Measurements from ENCODE around the gene MGST2. TPM values are rescaled to one million over a fixed set of nuclear protein-coding genes. Genes with fewer than 3 reads are reported as not detected.

Gene MGST2
- total and polyA plus RNA-seq, 10 of the 15 experiments (the other 5 are each of a cell fraction or from before 2014, with no cell fraction given) = 19.0 to 50.1 (median 30.6) TPM

DNA sequence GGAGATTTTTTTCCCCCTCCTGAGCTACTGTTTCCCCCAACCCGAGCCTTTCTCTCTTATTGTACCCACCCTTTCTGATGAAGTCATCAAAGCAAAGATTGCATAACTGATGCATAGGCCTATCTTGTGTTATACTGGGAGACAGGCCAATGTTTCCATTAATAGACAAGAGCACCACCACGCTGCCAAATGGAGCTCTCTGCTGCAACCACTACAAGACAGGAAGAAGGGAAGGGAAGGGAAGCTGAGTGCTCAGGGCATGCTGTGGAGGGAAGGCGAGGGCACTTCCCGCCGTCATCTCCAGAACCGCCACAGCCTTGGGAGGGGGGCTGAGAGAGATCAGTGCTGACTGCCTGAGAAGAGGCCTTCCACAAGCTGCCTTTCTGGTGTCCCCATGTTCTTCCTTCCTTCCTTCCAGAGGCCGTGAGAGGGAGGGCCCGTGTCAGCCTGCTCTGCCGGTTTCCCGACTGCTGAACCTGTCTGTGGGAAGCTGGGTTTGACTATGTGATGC lies 75.0 kb downstream of the MGST2 start:
- Histone ChIP-seq H3K9me3 (replicated peaks; ENCODE audit: control insufficient read depth, insufficient read depth, low read length) (no peaks in the 10 kb centered on the region), H3K4me3 (no peak overlapping the region), H3K27ac (ENCODE audit: control insufficient read depth, insufficient read depth) (no peak overlapping the region), H3K4me2 (ENCODE audit: control insufficient read depth, insufficient read depth) (no peak overlapping the region), H2AFZ (ENCODE audit: control insufficient read depth, low read depth, low read length) (no peak overlapping the region), H3K4me1 (ENCODE audit: control insufficient read depth, insufficient read depth, low read length) (no peaks in the 10 kb centered on the region), H3K79me2 (ENCODE audit: control insufficient read depth, insufficient read depth, low read length) (no peaks in the 10 kb centered on the region), H4K20me1 (ENCODE audit: control insufficient read depth, insufficient read depth) (no peaks in the 10 kb centered on the region), H3K27me3 (replicated peaks in 1 of 2; ENCODE audit: control insufficient read depth in 2 of 2, insufficient read depth in 2 of 2, low read length in 1 of 2) (peaks cover 2 to 12% of the 10 kb centered on the region in 2 experiments; a peak in 3 of 4 replicates), H3K9ac (ENCODE audit: control insufficient read depth, insufficient read depth, low read length) (no peak overlapping the region), H3K36me3 (ENCODE audit: control insufficient read depth in 2 of 2, insufficient read depth in 2 of 2, low read length in 1 of 2) (no peaks in the 10 kb centered on the region)
- DNase-seq (ENCODE audit: low read depth, low spot score) = no peak
- ChIA-PET CTCF (no interaction called here), SMC1A (ENCODE audit: uncharacterized antibody, unreplicated experiment) (interaction anchor here (0.7 kb wide), 1 partner anchor 28 kb away, joined by 3 read pairs; no protein-coding TSS in a partner anchor), RAD21 (ENCODE audit: unreplicated experiment) (no interaction called here), POLR2A (no interaction called here)
- WGBS (ENCODE audit: insufficient coverage, insufficient replicate concordance, low lambda C conversion rate, missing lambda C conversion rate) = 49% methylated on average over 10 of the region's 10 CpGs
- in situ Hi-C loops (cut with MboI) (no loop called here), intact Hi-C loops (cut with micrococcal nuclease; ENCODE audit: unreplicated experiment) (no loop called here)
- no TSS peak for BruUV-seq (replicated peaks)
- FAIRE-seq = no peak
- TF ChIP-seq PBX3 (IDR thresholded peaks at IDR 0.05; ENCODE audit: insufficient replicate concordance, low read depth, low read length) (no peak), MYB (IDR thresholded peaks at IDR 0.05; ENCODE audit: borderline replicate concordance, low read depth, low read length) (no peak), POU2F2 (IDR thresholded peaks at IDR 0.05; ENCODE audit: borderline replicate concordance, low read depth, low read length) (no peak)
- no peak for ATAC-seq

DNA sequence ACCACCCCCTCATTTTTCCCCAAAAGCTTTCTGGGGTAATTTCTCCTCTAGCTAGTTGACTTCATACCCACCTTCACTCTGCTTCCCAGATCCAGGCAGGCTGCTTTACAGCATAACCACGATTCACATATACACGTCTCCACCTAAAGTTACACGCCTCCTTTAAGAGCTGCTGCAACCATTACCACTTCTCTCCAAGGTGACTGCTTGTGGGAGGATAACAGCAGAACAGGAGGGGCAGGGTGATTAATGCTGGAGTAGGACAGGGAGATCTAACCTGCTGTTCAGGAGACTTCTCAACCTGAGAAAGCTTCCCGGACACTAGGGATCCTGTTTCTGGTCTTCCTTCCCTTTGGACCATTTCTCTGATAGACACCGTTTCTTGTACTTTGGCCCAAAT lies 77.4 kb downstream of the MGST2 start:
- H3K9ac ChIP-seq (ENCODE audit: control insufficient read depth, insufficient read depth, low read length) = no peak overlapping the region
- no peak overlapping the region for H3K4me3 ChIP-seq
- ChIA-PET POLR2A (no interaction called here), CTCF (no interaction called here), RAD21 (ENCODE audit: unreplicated experiment) (no interaction called here), SMC1A (ENCODE audit: uncharacterized antibody, unreplicated experiment) (interaction anchor here (0.6 kb wide), 1 partner anchor 9 kb away, joined by 3 read pairs; no protein-coding TSS in a partner anchor)
- H3K79me2 ChIP-seq (ENCODE audit: control insufficient read depth, insufficient read depth, low read length) = no peaks in the 10 kb centered on the region
- H2AFZ ChIP-seq (ENCODE audit: control insufficient read depth, low read depth, low read length) = no peak overlapping the region
- no peaks in the 10 kb centered on the region for H4K20me1 ChIP-seq (ENCODE audit: control insufficient read depth, insufficient read depth)
- no peaks in the 10 kb centered on the region for H3K9me3 ChIP-seq (replicated peaks; ENCODE audit: control insufficient read depth, insufficient read depth, low read length)
- intact Hi-C loops (cut with micrococcal nuclease; ENCODE audit: unreplicated experiment) = no loop called here
- H3K27me3 ChIP-seq (replicated peaks in 1 of 2; ENCODE audit: control insufficient read depth in 2 of 2, insufficient read depth in 2 of 2, low read length in 1 of 2) = peaks cover 2 to 3% of the 10 kb centered on the region in 2 experiments; a peak in 2 of 4 replicates
- no peak overlapping the region for H3K4me2 ChIP-seq (ENCODE audit: control insufficient read depth, insufficient read depth)
- no peaks in the 10 kb centered on the region for H3K4me1 ChIP-seq (ENCODE audit: control insufficient read depth, insufficient read depth, low read length)
- H3K27ac ChIP-seq (ENCODE audit: control insufficient read depth, insufficient read depth) = no peak overlapping the region
- ATAC-seq = no peak
- no TSS peak for BruUV-seq (replicated peaks)
- DNase-seq (ENCODE audit: low read depth, low spot score) = no peak
- 11% methylated on average over 5 of the region's 5 CpGs for WGBS (ENCODE audit: insufficient coverage, insufficient replicate concordance, low lambda C conversion rate, missing lambda C conversion rate)
- no peak for FAIRE-seq
- in situ Hi-C loops (cut with MboI) = no loop called here
- H3K36me3 ChIP-seq (ENCODE audit: control insufficient read depth in 2 of 2, insufficient read depth in 2 of 2, low read length in 1 of 2) = no peaks in the 10 kb centered on the region
- no peak for TF ChIP-seq IKZF2 (IDR thresholded peaks at IDR 0.05)
- no peak for TF ChIP-seq ESRRA (IDR thresholded peaks at IDR 0.05; ENCODE audit: low read length)
- TF ChIP-seq CBFB (IDR thresholded peaks at IDR 0.05; ENCODE audit: low read depth) = no peak
- no peak for TF ChIP-seq IKZF1 (conservative IDR thresholded peaks at IDR 0.05)
- no peak for TF ChIP-seq SREBF1 (IDR thresholded peaks at IDR 0.05; ENCODE audit: low read length)
- TF ChIP-seq SKIL (IDR thresholded peaks at IDR 0.05; ENCODE audit: low read depth, poor library complexity, severe bottlenecking) = no peak
- no peak for TF ChIP-seq USF1 (IDR thresholded peaks at IDR 0.05; ENCODE audit: borderline replicate concordance, extremely low read length, insufficient read depth, low read depth, low read length)
- TF ChIP-seq FOXM1 (IDR thresholded peaks at IDR 0.05; ENCODE audit: low read depth, low read length) = no peak
- TF ChIP-seq PML (IDR thresholded peaks at IDR 0.05; ENCODE audit: low read length) = no peak
- TF ChIP-seq GATAD2B (conservative IDR thresholded peaks at IDR 0.05; ENCODE audit: low read depth) = no peak
- no peak for TF ChIP-seq TAF1 (IDR thresholded peaks at IDR 0.05; ENCODE audit: borderline replicate concordance, low read depth, low read length)
- TF ChIP-seq MXI1 (IDR thresholded peaks at IDR 0.05; ENCODE audit: low read depth, low read length) = no peak
